NCI-H345 (cell line): ENCODE data around the gene SMURF1.
"Not testable (repeated sequence)": the region's sequence is repeated elsewhere in the genome, so short reads cannot be mapped to it uniquely, and the experiment has no call there.

Source experiments
- DNase-seq: peaks from one replicate; lab custom pipeline; 2025; lab: John Stamatoyannopoulos, UW

Gene SMURF1

DNA sequence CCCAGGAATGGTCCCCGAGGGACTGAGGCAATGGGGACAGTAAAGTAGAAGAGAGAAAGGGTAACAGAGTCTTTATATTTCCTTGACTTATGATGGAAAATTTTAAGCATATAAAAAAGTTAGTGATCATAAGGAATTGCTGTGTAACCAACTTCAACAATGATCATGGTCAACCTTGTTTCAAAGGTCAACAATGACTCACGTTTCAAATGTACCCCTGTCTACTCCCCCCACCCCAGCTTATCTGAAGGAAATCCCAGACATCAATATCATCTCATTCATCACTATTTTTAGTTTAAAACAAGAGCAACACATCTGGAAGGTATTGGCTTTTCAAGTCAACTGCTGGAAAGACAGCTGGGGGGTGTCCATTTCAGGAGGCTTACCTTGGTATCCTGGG, 92.9 kb downstream of the SMURF1 start:
- no peak for DNase-seq

DNA sequence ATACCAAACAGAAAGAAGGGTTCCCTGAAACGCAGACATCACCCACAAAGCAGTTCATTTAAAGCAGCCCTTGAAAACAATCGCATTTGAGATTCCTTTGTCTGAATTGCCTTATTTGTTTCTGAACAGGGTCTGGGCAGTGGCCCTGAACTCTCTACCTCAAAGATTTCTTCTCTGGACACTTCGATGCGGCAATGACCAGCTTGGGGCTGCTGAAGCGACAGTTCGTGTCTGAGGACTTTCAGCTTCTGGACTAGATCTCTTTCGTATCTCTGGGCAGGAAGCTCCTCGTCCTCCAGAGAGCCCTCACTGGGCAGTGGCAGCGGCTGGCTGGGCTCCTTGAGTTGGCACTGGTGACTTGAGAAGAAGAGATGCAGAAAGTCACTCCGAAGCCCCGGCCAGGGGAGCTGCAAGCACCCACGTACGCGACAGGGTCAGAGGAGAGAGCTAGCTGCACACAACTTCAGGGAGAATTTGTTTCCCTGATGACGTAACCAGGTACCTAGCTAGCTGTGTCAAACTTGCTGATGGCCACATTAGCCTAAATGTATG, 96.3 kb downstream of the SMURF1 start:
- no peak for DNase-seq

DNA sequence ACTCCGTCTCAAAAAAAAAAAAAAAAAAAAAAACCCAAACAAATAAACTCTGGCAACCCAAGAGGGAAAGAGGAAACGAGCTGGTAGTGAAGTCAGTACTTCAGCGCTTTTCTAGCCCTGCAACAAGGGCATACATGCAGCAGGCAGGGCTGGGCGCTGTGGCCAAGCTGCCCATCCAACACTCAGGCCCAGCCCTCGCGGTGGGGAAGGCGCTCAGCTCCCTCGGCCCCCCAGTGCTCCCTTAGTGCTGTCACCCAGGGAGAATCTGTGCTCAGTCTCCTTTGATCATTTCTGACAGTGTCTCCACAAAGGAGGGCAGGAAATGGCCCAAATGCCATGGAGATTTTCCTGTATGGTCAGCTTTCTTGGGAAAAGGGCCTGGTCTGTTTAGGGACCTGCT, 97.2 kb downstream of the SMURF1 start:
- no peak for DNase-seq

- not testable (repeated sequence) for DNase-seq
Measured at GRCh38 chr7:99046262-99046661, 97.6 kb downstream of the SMURF1 start.

GRCh38 chr7:99044858-99045257, 99.0 kb downstream of the SMURF1 start:
- not testable (repeated sequence) for DNase-seq

GRCh38 chr7:99042957-99043356, 101.0 kb downstream of the SMURF1 start:
- no peak for DNase-seq

DNA sequence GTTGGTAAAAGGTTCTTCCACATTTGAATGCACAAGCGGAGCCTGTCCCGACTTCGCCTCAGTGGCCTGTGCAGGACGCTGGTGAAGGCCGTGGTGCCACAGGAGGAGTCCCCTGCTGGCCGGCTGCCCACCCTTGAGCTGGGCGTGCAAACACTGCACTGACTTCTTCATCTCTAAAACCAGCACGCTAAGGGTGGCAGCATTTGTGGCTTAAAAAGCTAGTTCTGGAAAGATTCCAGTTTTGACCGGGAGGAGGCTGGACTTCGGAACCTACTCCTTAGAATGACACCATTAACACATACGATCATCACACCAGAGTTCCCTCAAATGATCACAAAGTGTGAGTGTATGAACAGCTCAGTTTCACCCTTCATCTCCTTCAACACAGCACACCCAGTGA, 102.4 kb downstream of the SMURF1 start:
- no peak for DNase-seq

GRCh38 chr7:99040104-99040958, 103.6 kb downstream of the SMURF1 start:
- peak; percentile 70 for DNase-seq

- no peak for DNase-seq
Measured at GRCh38 chr7:99039384-99039891, 104.5 kb downstream of the SMURF1 start.

DNA sequence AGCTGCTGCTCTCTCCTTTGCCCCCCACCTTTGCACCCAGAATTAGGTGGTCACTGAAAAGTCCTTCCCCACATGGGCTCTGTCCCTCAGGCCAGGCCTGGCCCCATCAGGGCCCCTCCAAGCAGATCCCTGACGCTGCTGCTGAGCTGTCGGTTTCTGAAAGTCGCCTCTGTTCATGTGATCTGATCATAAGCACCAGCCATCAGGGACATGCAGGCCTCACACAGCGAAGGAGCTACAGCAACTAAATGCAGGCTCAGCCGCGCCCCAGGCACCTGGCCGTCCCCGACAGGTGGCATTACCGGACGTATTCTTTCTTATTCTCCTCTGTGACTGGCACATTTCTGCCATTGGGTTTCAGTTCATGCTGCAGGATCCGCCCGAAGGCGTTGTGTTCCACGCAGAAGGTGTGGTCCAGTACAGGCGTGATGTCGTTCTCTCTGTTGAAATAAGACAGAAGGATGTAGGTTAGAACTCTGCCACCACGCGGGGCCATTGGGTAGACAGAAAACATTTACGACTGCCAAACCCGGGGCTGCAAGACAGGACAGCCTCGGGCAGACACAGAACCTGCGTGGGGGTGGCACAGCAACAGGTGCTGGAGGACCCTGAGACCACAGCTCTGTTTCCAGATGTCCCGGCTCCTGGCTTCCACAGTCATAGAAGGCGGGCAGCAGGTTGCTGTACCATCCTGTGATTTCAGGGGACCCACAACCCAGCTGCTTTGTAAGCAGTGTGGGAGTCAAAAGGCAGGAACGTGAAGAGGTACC, 105.6 kb downstream of the SMURF1 start:
- no peak for DNase-seq

- DNase-seq = no peak
Measured at GRCh38 chr7:99037327-99037940, 106.5 kb downstream of the SMURF1 start.

DNA sequence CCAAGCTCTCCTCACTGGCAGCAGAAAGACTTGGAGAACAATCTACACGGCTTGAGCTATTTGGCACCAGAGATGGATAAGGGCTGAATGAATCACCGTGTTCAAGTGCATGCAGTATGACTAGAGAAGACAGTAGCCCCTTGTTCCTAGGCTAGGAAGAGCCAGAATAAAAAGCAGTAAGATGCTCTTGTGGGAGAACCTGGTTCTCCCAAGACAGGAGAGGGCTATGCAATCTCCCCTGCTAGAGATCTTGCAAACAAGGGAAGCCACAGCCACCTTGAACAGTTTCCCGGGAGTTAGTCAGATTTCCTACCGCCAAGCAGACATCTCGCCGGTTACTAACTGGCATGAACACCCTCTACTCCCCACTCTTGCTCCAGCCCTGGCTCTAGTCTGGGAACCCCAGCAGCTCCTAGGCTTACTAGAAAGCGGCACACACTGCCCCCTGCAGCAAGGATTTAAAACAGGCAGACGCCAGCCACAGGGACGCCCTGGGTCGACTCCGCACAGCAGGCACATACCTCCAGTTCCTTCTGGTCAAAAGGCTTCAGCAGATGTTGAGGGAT, 107.3 kb downstream of the SMURF1 start:
- no peak for DNase-seq

GRCh38 chr7:99035723-99036545, 108.0 kb downstream of the SMURF1 start:
- no peak for DNase-seq

- DNase-seq = no peak
Measured at GRCh38 chr7:99034932-99035722, 108.8 kb downstream of the SMURF1 start.

DNA sequence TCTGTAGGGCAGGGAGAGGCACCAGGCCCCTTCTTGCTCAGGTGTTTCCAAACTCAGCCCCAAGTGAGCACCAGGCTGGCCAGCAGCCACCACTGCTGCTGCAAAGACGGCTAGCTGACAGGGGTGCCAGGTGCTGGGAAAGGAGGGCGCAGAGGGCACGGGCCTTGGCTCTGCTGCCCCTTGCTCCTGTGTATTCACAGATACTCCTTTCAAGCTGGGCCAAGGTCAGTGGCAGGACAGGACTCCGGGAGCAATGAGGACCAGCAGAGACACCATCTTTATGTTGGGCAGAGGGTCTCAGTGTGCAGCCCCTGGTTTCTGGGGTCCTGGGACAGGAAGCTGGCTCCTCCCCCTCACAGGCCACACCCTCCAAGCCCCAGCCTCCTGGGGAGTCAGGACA, 110.1 kb downstream of the SMURF1 start:
- no peak for DNase-seq

- DNase-seq = no peak
Measured at GRCh38 chr7:99032928-99033327, 111.0 kb downstream of the SMURF1 start.

DNA sequence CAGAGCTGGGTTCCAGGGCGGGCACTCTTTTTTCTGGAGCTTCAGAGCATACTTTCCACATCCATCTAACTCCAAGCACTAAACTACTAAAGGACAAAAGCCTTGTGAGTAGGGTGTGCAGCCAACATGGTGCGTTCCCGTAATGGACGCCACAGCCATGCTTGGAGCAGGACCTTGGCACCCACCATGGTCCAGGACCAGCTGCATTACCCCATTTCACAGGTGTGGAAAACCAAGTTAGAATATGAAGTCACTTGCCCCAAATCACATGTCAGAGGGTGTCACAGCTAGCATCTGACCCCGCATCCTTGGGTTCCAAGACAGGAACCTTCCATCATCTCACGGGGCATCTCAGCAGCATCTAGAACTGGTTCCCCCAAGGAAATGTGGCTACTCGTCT, 112.4 kb downstream of the SMURF1 start:
- DNase-seq = no peak

GRCh38 chr7:99030951-99031350, 113.0 kb downstream of the SMURF1 start:
- DNase-seq = no peak

DNA sequence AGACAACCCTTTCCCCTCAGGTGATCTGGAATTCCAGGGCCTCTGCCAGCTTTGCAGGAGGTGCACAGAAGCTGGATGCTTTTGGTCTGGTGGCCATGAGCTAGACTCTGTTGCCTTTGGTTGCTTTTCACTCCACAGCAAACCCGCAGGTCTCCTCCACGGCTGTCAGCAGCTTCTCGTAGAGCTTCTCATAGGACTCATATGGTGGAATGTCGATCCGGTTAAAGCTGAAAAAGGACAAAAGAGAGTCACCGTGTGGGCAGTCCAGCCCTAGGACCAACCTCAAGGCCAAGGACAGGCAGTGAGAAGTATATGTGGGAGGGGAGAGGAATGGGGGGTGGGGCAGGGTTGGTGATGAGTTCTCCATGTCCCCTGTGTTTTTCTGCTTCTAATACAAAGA, 113.5 kb downstream of the SMURF1 start:
- DNase-seq = no peak
